IMR-90 (cell line): ENCODE data around the gene MT1X.

ENCODE experiments used
- CEBPB ChIP-seq: IDR thresholded peaks from 2 replicates; pipeline ENCODE4 v1.6.1; 2012; ENCODE audit warnings: low read depth, low read length, improper control_type of control experiment
- CTCF ChIP-seq: conservative IDR thresholded peaks from 2 replicates; pipeline ENCODE4 v1.5.1; 2012; ENCODE audit warnings: mild to moderate bottlenecking, low read depth, low read length, improper control_type of control experiment
- FOS ChIP-seq: fragments of 150-350 bp; IDR thresholded peaks from 2 replicates; pipeline ENCODE4 v1.6.1; 2016; ENCODE audit warnings: low read depth, low read length
- MAFK ChIP-seq: IDR thresholded peaks from 2 replicates; pipeline ENCODE4 v1.6.1; 2012; ENCODE audit warnings: low read depth, low read length, improper control_type of control experiment
- POLR2A ChIP-seq: IDR thresholded peaks from 2 replicates; pipeline ENCODE4 v1.6.1; 2012; ENCODE audit warnings: mild to moderate bottlenecking, low read depth, low read length
- RAD21 ChIP-seq: IDR thresholded peaks from 2 replicates; pipeline ENCODE4 v1.6.1; 2012; ENCODE audit warnings: low read length, improper control_type of control experiment
- USF2 ChIP-seq: fragments of 150-350 bp; IDR thresholded peaks from 2 replicates; pipeline ENCODE4 v1.6.1; 2017; ENCODE audit warnings: mild to moderate bottlenecking, antibody characterized with exemption, low read length, low read depth

GRCh38 chr16:56652600-56652999 lies 29.7 kb upstream of the MT1X start:
- no peak for TF ChIP-seq CTCF
- no peak for TF ChIP-seq USF2
- TF ChIP-seq CEBPB: no peak
- TF ChIP-seq FOS: no peak
- no peak for TF ChIP-seq MAFK
- no peak for TF ChIP-seq POLR2A
- no peak for TF ChIP-seq RAD21
